ENCODE data around the gene RNF40.

Gene RNF40

DNA sequence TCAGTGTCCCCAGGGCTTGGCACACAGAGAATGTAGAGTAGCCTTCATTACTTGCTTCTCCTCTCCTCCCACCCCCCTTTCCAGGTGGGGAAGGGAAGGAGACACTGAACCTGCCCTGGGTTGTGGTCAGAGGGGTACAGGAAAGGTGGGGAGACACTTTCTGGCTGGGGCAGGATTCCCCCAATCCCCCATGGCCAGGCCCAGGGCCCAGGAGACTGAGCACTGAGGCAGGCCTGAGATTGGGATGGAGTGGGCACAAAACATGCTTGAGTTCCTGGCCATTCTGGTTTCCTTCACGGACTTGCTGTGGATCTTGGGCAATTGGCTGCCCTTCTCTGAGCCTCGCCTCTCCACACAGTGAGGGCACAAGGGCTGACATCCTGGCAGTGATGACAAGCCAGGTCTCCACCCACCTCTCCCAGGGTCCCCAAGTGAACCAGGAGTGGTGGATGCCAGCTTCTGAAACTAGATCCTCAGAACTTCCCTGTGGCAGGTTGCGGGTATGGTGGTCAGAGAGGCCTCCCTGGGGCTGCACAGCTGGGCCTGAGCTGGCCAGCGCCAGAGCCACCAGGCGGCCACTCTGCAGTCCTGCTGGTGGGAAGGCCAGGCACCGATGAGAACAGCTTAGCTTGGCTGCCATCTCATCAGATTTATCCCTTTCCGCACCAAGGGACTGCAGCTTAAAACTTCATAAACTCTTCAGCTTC is 15.6 kb downstream of the RNF40 start:
- no peak overlapping the region for H3K4me3 ChIP-seq (ENCODE audit: low read length)
- H3F3A ChIP-seq (ENCODE audit: control insufficient read depth, insufficient read depth), result peaks cover 7% of the 10 kb centered on the region; the same call in 1 of the 2 replicates
- H4K20me1 ChIP-seq (ENCODE audit: control insufficient read depth, insufficient read depth, low read depth, low read length), result no peaks in the 10 kb centered on the region
- peaks cover 12% of the 10 kb centered on the region for H3K79me2 ChIP-seq (ENCODE audit: control insufficient read depth, low read length)
- H3K9me2 ChIP-seq (replicated peaks; ENCODE audit: control insufficient read depth, low read length), result no peaks in the 10 kb centered on the region
- no peak overlapping the region for H3K4me2 ChIP-seq (ENCODE audit: low read length)
- H3K27ac ChIP-seq (ENCODE audit: low read depth, low read length), result no peak overlapping the region
- peaks cover 31% of the 10 kb centered on the region for H3K36me3 ChIP-seq (ENCODE audit: control insufficient read depth, low read length)
- H3K4me1 ChIP-seq (ENCODE audit: control insufficient read depth, low read length), result peaks cover 19% of the 10 kb centered on the region
- H3K27me3 ChIP-seq (ENCODE audit: control insufficient read depth, low read length), result no peaks in the 10 kb centered on the region
- TF ChIP-seq, protein P1, sequence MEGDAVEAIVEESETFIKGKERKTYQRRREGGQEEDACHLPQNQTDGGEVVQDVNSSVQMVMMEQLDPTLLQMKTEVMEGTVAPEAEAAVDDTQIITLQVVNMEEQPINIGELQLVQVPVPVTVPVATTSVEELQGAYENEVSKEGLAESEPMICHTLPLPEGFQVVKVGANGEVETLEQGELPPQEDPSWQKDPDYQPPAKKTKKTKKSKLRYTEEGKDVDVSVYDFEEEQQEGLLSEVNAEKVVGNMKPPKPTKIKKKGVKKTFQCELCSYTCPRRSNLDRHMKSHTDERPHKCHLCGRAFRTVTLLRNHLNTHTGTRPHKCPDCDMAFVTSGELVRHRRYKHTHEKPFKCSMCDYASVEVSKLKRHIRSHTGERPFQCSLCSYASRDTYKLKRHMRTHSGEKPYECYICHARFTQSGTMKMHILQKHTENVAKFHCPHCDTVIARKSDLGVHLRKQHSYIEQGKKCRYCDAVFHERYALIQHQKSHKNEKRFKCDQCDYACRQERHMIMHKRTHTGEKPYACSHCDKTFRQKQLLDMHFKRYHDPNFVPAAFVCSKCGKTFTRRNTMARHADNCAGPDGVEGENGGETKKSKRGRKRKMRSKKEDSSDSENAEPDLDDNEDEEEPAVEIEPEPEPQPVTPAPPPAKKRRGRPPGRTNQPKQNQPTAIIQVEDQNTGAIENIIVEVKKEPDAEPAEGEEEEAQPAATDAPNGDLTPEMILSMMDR (IDR thresholded peaks at IDR 0.05; ENCODE audit: low read depth, low read length, poor library complexity, severe bottlenecking), result no peak
- TF ChIP-seq EZH2phosphoT487 (IDR thresholded peaks at IDR 0.05; ENCODE audit: borderline replicate concordance, low read length), result no peak
- H3K9me3 ChIP-seq (ENCODE audit: control insufficient read depth, insufficient read depth, low read length), result no peaks in the 10 kb centered on the region

- no peaks in the 10 kb centered on the region for H3K9me2 ChIP-seq (replicated peaks; ENCODE audit: control insufficient read depth, low read length)
- peaks cover 12% of the 10 kb centered on the region for H3K79me2 ChIP-seq (ENCODE audit: control insufficient read depth, low read length)
- no peaks in the 10 kb centered on the region for H3K9me3 ChIP-seq (ENCODE audit: control insufficient read depth, insufficient read depth, low read length)
- H3K27ac ChIP-seq (ENCODE audit: low read depth, low read length), result no peak overlapping the region
- H3K36me3 ChIP-seq (ENCODE audit: control insufficient read depth, low read length), result peaks cover 31% of the 10 kb centered on the region
- no peak overlapping the region for H3K4me3 ChIP-seq (ENCODE audit: low read length)
- no peak overlapping the region for H3K4me2 ChIP-seq (ENCODE audit: low read length)
- H3K4me1 ChIP-seq (ENCODE audit: control insufficient read depth, low read length), result peaks cover 19% of the 10 kb centered on the region
- no peaks in the 10 kb centered on the region for H4K20me1 ChIP-seq (ENCODE audit: control insufficient read depth, insufficient read depth, low read depth, low read length)
- TF ChIP-seq, protein P1 (IDR thresholded peaks at IDR 0.05; ENCODE audit: low read depth, low read length, poor library complexity, severe bottlenecking), result no peak
- no peak for TF ChIP-seq EZH2phosphoT487 (IDR thresholded peaks at IDR 0.05; ENCODE audit: borderline replicate concordance, low read length)
- H3F3A ChIP-seq (ENCODE audit: control insufficient read depth, insufficient read depth), result peaks cover 7% of the 10 kb centered on the region; the same call in 1 of the 2 replicates
- H3K27me3 ChIP-seq (ENCODE audit: control insufficient read depth, low read length), result no peaks in the 10 kb centered on the region
These were observed 16.6 kb downstream of the RNF40 start for GRCh38 chr16:30778549-30779244.

DNA sequence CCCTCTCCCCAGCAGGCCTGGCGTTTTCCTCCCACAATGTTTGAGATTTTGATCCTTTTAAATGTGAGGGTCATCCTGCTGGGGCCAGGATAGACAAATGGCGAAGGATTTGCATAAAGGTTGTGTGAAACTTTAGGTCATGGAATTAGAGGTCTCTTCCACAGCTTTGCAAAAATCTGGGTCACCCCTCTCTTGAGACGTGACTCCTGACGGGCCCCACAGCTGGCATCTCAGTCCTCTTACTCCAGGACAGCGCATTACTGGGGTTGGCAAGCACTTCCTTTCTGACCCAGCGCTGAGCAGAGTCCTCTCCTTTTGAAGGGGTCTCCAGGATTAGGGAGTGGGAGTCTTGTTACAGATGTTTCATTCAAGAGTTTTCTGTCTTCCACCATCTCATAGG is 17.5 kb downstream of the RNF40 start:
- TF ChIP-seq, protein P1 (IDR thresholded peaks at IDR 0.05; ENCODE audit: low read depth, low read length, poor library complexity, severe bottlenecking), result no peak
- TF ChIP-seq EZH2phosphoT487 (IDR thresholded peaks at IDR 0.05; ENCODE audit: borderline replicate concordance, low read length), result no peak
- Histone ChIP-seq H3K27ac (ENCODE audit: low read depth, low read length) (no peak overlapping the region), H4K20me1 (ENCODE audit: control insufficient read depth, insufficient read depth, low read depth, low read length) (no peaks in the 10 kb centered on the region), H3F3A (ENCODE audit: control insufficient read depth, insufficient read depth) (peaks cover 4% of the 10 kb centered on the region; the same call in 1 of the 2 replicates), H3K4me3 (ENCODE audit: low read length) (no peak overlapping the region), H3K79me2 (ENCODE audit: control insufficient read depth, low read length) (peaks cover 12% of the 10 kb centered on the region), H3K36me3 (ENCODE audit: control insufficient read depth, low read length) (peaks cover 23% of the 10 kb centered on the region), H3K4me1 (ENCODE audit: control insufficient read depth, low read length) (peaks cover 18% of the 10 kb centered on the region), H3K9me2 (replicated peaks; ENCODE audit: control insufficient read depth, low read length) (no peaks in the 10 kb centered on the region), H3K27me3 (ENCODE audit: control insufficient read depth, low read length) (no peaks in the 10 kb centered on the region), H3K4me2 (ENCODE audit: low read length) (no peak overlapping the region), H3K9me3 (ENCODE audit: control insufficient read depth, insufficient read depth, low read length) (no peaks in the 10 kb centered on the region)
